ENCODE measurements around the gene RPL37A.

RPL37A gene

GRCh38 chr2:216545359-216545758, 46.7 kb downstream of the RPL37A start:
- TF ChIP-seq MAX (IDR thresholded peaks at IDR 0.05) (no peak), CREB1 (IDR thresholded peaks at IDR 0.05; ENCODE audit: low read depth) (no peak), TEAD4 (IDR thresholded peaks at IDR 0.05) (no peak), FOXM1 (IDR thresholded peaks at IDR 0.05; ENCODE audit: borderline replicate concordance, low read depth) (no peak), REST (IDR thresholded peaks at IDR 0.05; ENCODE audit: low read depth) (no peak), NFIC (IDR thresholded peaks at IDR 0.05) (no peak)
- TF ChIP-seq, protein P1, sequence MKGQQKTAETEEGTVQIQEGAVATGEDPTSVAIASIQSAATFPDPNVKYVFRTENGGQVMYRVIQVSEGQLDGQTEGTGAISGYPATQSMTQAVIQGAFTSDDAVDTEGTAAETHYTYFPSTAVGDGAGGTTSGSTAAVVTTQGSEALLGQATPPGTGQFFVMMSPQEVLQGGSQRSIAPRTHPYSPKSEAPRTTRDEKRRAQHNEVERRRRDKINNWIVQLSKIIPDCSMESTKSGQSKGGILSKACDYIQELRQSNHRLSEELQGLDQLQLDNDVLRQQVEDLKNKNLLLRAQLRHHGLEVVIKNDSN (IDR thresholded peaks at IDR 0.05) = no peak

DNA sequence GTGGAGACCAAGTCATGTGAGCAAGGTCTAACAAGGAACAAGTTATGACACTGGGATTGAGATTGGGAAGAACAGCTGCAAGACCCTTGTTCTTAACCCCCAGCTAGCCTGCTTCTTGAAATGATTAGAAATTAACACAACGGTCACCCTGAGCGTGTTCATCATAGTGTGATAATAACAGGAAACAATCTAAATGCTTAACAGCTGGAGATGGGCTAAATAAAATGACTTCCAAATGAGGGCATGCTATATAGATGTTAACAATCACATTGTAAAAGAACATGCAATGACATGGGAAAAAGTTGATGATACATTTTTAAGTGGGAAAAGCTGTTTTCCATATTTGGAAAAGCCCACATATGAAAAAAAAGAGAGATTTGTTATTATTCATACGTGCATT, 47.6 kb downstream of the RPL37A start:
- no peak for TF ChIP-seq FOXM1 (IDR thresholded peaks at IDR 0.05; ENCODE audit: borderline replicate concordance, low read depth)
- no peak for TF ChIP-seq EGR1 (IDR thresholded peaks at IDR 0.05)
- TF ChIP-seq CREB1 (IDR thresholded peaks at IDR 0.05; ENCODE audit: low read depth) = no peak
- no peak for TF ChIP-seq TAF1 (IDR thresholded peaks at IDR 0.05; ENCODE audit: low read depth)
- no peak for TF ChIP-seq ZBTB7A (IDR thresholded peaks at IDR 0.05; ENCODE audit: low read depth)
- no peak for TF ChIP-seq NFIC (IDR thresholded peaks at IDR 0.05)
- no peak for TF ChIP-seq MAX (IDR thresholded peaks at IDR 0.05)
- no peak for TF ChIP-seq TCF12 (IDR thresholded peaks at IDR 0.05; ENCODE audit: low read depth)
- no peak for TF ChIP-seq CEBPB (IDR thresholded peaks at IDR 0.05)
- TF ChIP-seq EP300 (IDR thresholded peaks at IDR 0.05; ENCODE audit: borderline replicate concordance) = no peak
- no peak for TF ChIP-seq YY1 (IDR thresholded peaks at IDR 0.05; ENCODE audit: low read depth)
- TF ChIP-seq, protein P1 (IDR thresholded peaks at IDR 0.05) = no peak
- no peak for TF ChIP-seq REST (IDR thresholded peaks at IDR 0.05; ENCODE audit: low read depth)
- TF ChIP-seq TEAD4 (IDR thresholded peaks at IDR 0.05) = no peak
- TF ChIP-seq RAD21 (IDR thresholded peaks at IDR 0.05; ENCODE audit: low read depth) = no peak

- TF ChIP-seq CEBPB (IDR thresholded peaks at IDR 0.05) = no peak
- no peak for TF ChIP-seq RAD21 (IDR thresholded peaks at IDR 0.05; ENCODE audit: low read depth)
- TF ChIP-seq CREB1 (IDR thresholded peaks at IDR 0.05; ENCODE audit: low read depth) = no peak
- TF ChIP-seq YY1 (IDR thresholded peaks at IDR 0.05; ENCODE audit: low read depth) = no peak
- no peak for TF ChIP-seq FOXM1 (IDR thresholded peaks at IDR 0.05; ENCODE audit: borderline replicate concordance, low read depth)
- no peak for TF ChIP-seq TEAD4 (IDR thresholded peaks at IDR 0.05)
- no peak for TF ChIP-seq ZBTB7A (IDR thresholded peaks at IDR 0.05; ENCODE audit: low read depth)
- TF ChIP-seq NFIC (IDR thresholded peaks at IDR 0.05) = no peak
- no peak for TF ChIP-seq TCF12 (IDR thresholded peaks at IDR 0.05; ENCODE audit: low read depth)
- no peak for TF ChIP-seq REST (IDR thresholded peaks at IDR 0.05; ENCODE audit: low read depth)
Measured at GRCh38 chr2:216546641-216547403, 48.2 kb downstream of the RPL37A start.

- no peak for TF ChIP-seq CREB1 (IDR thresholded peaks at IDR 0.05; ENCODE audit: low read depth)
- TF ChIP-seq TAF1 (IDR thresholded peaks at IDR 0.05; ENCODE audit: low read depth) = no peak
- TF ChIP-seq ZBTB7A (IDR thresholded peaks at IDR 0.05; ENCODE audit: low read depth) = no peak
- 0 out of 2 replicates have a peak, but pooled peaks have one; percentile 33 for TF ChIP-seq TEAD4 (IDR thresholded peaks at IDR 0.05)
- TF ChIP-seq MAX (IDR thresholded peaks at IDR 0.05) = no peak
- peak; percentile 45; the same call in 1 of the 2 replicates for TF ChIP-seq NFIC (IDR thresholded peaks at IDR 0.05)
- TF ChIP-seq, protein P1 (IDR thresholded peaks at IDR 0.05) = no peak
Measured at GRCh38 chr2:216548901-216549331, 50.3 kb downstream of the RPL37A start.

Measured in Ishikawa (cell line).